22Rv1 (cell line): Measurements from ENCODE around the gene KCTD2.

Source experiments
- CTCF ChIP-seq: fragments of 450-650 bp; IDR thresholded peaks from 2 replicates; pipeline ENCODE4 v1.5.1; 2017; ENCODE audit warnings: mild to moderate bottlenecking
- ZFX ChIP-seq: fragments of 450-650 bp; IDR thresholded peaks from 2 replicates; pipeline ENCODE4 v1.6.1; 2017; ENCODE audit warnings: antibody characterized with exemption, borderline replicate concordance

DNA sequence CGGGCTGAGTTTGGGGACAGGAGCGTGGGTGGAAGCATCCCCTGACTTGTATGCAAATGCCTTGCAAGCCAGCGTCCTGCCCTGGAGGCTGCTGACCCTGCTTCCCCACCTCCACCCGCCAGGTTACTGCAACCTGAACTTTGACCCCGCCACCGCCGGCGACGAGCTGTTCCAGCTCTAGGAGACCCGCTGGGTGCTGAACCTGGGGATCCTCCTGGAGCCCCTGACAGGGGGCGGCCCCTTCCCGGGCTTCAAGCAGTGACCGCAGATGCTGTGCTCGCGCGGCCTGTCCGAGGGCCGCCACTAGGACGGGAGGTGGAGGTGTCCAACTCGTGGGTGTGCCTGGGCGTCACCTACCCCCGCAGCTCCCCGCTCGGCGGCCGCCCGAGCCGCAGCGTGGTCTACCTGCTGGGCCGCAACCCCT lies 30.1 kb downstream of the KCTD2 start:
- TF ChIP-seq CTCF = no peak
- no peak for TF ChIP-seq ZFX
